GM12872 (cell line): ENCODE measurements around the gene SRRM2.

ENCODE experiments used
- TF ChIP-seq, protein P1 (sequence below): IDR thresholded peaks from 3 replicates; pipeline ENCODE4 v1.5.1; 2011; ENCODE audit warnings: low read depth, mild to moderate bottlenecking, low read length, moderate library complexity; ENCODE audit not compliant: insufficient read depth

Gene SRRM2

DNA sequence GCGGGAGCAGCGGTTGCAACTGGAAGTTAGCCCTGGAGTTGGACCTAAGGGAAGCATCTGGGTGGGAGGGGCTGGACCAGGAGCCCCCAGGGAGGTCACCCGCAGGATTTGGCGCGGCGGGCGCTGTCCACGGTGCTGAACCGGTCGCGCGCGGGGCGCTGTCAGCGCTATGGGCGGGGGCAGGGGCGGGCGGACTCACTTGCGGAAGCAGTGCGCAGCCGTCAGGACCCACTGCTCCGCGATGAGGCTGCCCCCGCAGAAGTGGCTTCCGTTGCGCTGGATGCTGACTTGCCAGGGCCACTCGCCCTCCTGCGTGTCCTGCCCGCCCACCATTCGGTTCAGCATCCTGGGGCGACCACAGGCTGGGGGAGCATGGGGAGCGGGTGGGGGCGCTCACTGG lies 36.9 kb upstream of the SRRM2 start:
- TF ChIP-seq, protein P1, sequence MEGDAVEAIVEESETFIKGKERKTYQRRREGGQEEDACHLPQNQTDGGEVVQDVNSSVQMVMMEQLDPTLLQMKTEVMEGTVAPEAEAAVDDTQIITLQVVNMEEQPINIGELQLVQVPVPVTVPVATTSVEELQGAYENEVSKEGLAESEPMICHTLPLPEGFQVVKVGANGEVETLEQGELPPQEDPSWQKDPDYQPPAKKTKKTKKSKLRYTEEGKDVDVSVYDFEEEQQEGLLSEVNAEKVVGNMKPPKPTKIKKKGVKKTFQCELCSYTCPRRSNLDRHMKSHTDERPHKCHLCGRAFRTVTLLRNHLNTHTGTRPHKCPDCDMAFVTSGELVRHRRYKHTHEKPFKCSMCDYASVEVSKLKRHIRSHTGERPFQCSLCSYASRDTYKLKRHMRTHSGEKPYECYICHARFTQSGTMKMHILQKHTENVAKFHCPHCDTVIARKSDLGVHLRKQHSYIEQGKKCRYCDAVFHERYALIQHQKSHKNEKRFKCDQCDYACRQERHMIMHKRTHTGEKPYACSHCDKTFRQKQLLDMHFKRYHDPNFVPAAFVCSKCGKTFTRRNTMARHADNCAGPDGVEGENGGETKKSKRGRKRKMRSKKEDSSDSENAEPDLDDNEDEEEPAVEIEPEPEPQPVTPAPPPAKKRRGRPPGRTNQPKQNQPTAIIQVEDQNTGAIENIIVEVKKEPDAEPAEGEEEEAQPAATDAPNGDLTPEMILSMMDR, result no peak

DNA sequence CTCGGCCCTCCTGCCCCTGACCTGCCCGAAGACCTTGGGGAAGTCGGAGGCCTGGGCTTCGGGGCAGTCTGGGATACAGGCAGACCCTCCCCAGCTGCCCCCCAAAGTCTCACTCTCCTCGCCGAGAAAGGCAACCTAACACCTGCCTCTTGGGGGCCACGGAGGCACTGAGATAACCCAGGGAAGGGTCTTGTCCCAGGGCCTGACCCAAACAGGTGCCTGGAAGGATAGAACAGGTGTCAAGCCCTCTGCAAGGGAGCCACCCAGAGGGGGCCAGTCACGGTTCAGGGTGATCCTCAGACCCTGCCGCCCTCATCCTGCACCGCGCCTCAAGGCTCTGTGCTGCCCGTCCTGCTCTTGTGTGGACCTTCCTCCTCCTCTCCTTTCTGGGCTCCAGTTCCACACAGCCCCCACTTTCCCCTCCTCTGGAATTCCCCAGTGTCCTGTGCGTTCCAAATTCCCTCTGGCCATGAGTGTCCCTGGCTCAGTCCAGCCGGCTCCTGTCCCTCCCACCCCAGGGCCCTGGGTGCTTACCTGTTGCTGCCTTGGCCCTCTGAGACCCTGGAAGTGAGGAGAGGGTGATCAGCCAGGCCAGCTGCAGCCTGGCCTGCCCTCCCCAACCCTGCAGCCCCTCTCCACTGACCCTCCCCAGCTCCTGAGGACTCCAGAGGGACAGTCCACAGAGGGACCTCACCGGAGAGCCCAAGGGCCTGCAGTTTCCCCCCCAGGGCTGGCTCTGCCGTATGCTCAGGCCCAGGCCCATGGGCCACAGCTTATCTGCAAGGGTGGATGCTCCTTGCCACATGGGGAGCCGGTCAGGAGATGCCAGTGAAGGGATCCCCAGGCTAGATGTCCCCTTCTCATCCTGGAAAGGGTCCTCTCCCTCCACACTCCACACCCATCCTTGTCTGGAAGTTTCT lies 36.2 kb upstream of the SRRM2 start:
- TF ChIP-seq, protein P1, result no peak

DNA sequence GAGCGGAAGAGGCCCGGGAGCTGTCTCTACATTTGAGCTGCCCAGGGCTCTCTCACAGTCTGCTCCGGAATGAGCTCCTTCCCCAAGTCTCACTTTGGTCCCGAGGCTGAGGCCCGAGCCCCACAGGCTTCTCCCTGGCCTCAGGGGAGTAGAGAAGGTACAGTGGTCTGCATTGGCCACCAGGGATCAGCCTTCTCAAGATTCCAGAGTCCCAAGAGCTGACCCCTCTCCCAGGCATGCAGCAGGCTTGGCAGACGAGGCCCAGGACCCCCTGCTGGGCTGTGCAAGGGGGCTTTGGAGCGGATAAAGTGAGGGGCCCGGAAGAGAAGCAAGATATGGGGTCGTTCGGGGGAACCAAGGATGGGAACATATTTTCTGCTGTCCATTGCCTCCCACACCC lies 35.5 kb upstream of the SRRM2 start:
- TF ChIP-seq, protein P1, result no peak

DNA sequence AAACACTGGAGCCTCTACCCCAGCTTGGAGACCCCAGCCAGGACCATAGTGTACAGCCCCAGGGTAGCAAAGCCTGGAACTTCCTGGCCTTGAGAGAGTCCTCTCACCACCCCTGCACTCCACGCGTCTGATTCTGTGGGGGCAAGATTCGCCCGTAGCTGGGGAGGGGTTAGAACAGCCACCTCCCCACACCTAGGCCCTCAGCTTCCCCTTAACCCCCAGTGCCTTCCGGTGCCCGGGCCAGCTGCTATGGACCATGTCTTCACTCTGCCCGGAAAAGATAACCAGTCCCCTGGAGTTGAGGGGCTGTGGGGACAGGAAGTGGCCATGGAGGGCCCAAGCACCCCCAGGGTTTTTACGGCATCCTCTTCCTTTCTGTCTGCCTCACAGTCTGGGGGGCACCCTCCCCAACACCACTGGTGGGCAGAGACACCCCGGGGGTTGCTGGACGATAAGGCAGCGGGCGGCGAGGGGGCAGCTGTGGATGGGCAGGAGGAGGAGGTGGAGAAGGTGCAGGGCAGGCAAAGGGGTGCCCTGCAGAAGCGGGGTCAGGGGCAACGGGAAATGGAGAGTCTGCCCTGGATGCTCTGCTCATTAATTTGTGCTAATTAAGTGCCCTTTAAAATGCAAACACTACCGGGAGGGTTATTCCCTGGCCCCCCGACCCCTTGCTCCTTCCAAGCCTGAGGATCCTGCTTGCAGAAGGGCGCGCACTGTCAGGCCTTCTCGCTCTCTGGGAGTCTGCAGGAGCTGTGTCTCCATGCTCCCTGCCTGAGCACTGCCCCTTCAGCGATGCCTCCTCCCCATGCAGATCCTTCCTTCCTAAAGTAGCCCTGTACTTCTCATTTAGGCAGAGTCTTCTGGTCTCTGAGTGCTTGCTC lies 34.8 kb upstream of the SRRM2 start:
- TF ChIP-seq, protein P1, result no peak

DNA sequence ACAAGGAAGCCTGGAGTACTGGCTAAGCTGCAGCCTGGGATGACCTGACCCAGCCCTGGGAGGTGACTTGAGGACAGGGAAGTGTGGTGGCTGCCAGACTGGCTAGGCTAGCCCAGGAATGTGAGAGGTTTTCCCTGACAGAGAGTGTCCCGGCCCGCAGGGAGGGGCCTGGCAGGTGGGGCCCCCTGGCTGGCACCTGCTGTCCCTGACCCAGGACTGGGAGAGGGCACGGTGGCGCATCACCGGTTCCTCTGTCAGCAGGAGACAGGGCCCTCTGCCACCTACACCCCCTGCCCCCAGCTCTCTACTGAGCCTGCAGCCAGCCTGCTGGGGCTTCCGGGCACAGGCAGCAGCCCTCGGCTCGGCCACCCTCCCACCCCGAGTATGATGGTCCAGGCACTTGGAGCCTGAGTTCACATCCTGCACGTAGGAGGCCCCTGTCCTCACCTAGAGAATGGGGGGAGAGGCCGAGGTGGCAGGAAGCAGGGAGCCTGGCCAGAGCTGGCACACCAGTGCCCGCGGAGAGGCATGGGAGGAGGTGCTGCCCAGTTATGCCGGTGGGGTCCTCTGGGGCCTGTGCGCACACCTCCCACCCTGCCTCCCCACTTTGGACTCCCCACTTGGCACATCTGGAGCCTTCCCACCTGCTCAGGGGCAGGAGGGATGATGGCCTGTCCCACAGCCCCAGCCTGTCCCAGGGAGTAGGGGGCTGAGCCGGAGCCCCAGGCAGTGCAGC lies 32.9 kb upstream of the SRRM2 start:
- TF ChIP-seq, protein P1, result no peak

DNA sequence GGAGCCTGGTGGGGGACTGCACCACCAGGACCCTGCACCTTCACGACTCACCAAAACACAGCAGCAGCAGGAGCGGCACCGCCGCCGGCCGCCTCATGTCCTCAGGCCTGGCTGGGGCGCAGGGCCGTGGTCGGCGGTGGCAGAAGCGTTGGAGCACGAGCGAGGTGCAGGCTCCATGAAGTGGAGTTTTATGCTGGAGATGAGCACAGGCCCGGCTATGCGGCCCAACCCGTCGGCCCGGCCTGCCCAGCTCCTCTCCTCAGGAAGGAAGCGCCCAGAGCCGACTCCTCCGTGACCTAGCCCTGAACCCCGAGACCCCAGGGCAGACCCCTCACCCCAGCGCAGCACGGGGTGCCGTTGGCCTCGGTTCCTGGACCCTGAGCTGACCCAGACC lies 32.4 kb upstream of the SRRM2 start, which contains the start of gene PRSS27:
Gene PRSS27, minus strand, starts transcription at position 161 of the 394 bp plus-strand sequence. Its CDS starts 64 bp downstream, at position 97.
- TF ChIP-seq, protein P1, result no peak
